Fibroblast of lung (primary cell): ENCODE data around the gene RREB1. TPM values are rescaled to one million over a fixed set of nuclear protein-coding genes. Genes with fewer than 3 reads are reported as not detected.

Source experiments
- DNase-seq, 2 donors: peaks; one replicate each; pipeline versions ENCODE4 v3.0.0 to v3.0.0-alpha.2; 2010; ENCODE audit warnings: low read depth in 2 of 2
- H2AFZ ChIP-seq: 2 replicates; pipeline ENCODE4 v1.5.1; 2012; ENCODE audit warnings: low read length, control low read depth, inconsistent platforms
- H3K27ac ChIP-seq: 2 replicates; pipeline ENCODE4 v1.5.1; 2011; ENCODE audit warnings: low read length, control low read depth; ENCODE audit not compliant: insufficient read depth
- H3K27me3 ChIP-seq: 2 replicates; pipeline ENCODE4 v1.5.1; 2011; ENCODE audit warnings: mild to moderate bottlenecking, low read length; ENCODE audit not compliant: control insufficient read depth, insufficient read depth
- H3K36me3 ChIP-seq: 2 replicates; pipeline ENCODE4 v1.5.1; 2011; ENCODE audit warnings: low read length; ENCODE audit not compliant: control insufficient read depth, insufficient read depth
- H3K4me1 ChIP-seq: 2 replicates; pipeline ENCODE4 v1.5.1; 2011; ENCODE audit warnings: low read length; ENCODE audit not compliant: control insufficient read depth, insufficient read depth; ENCODE audit errors: extremely low read depth
- H3K4me2 ChIP-seq: 2 replicates; pipeline ENCODE4 v1.5.1; 2011; ENCODE audit warnings: low read length, control low read depth; ENCODE audit not compliant: insufficient read depth; ENCODE audit errors: extremely low read depth
- H3K4me3 ChIP-seq, 4 experiments: fragments of 200-600 bp in 1 of 4; sonication (generic) in 1 of 4; replicated peaks in 1 of 4; 2 replicates each; pipeline ENCODE4 v1.5.1; 2011 to 2016; ENCODE audit warnings: low read length in 4 of 4, low read depth in 3 of 4, mild to moderate bottlenecking in 3 of 4, control low read depth in 2 of 4, inconsistent platforms in 1 of 4, mixed read lengths in 1 of 4; ENCODE audit not compliant: insufficient read depth in 1 of 4; ENCODE audit errors: control extremely low read depth in 1 of 4
- H3K79me2 ChIP-seq: 2 replicates; pipeline ENCODE4 v1.5.1; 2012; ENCODE audit warnings: mild to moderate bottlenecking, low read length, inconsistent platforms; ENCODE audit not compliant: control insufficient read depth, insufficient read depth
- H3K9ac ChIP-seq: 2 replicates; pipeline ENCODE4 v1.5.1; 2011; ENCODE audit warnings: mild to moderate bottlenecking, low read length, control low read depth; ENCODE audit not compliant: insufficient read depth
- H3K9me3 ChIP-seq: 2 replicates; pipeline ENCODE4 v1.5.1; 2012; ENCODE audit warnings: low read depth, low read length; ENCODE audit not compliant: control insufficient read depth, insufficient read depth
- H4K20me1 ChIP-seq: 2 replicates; pipeline ENCODE4 v1.5.1; 2011; ENCODE audit warnings: low read length; ENCODE audit not compliant: control insufficient read depth, insufficient read depth; ENCODE audit errors: extremely low read depth
- CTCF ChIP-seq, 2 donors: IDR thresholded peaks in 1 of 2; conservative IDR thresholded peaks in 1 of 2; 1 replicate in 1 of 2; 2 replicates in 1 of 2; pipeline ENCODE4 v1.5.1; 2011 to 2012; ENCODE audit warnings: low read length in 2 of 2, control low read depth in 1 of 2, inconsistent platforms in 1 of 2, low read depth in 1 of 2, mild to moderate bottlenecking in 1 of 2
- EZH2 ChIP-seq: IDR thresholded peaks from 2 replicates; pipeline ENCODE4 v1.5.1; 2012; ENCODE audit warnings: low read length, control low read depth, mild to moderate bottlenecking; ENCODE audit errors: missing control alignments
- polyA plus RNA-seq, 2 donors: library from polyadenylated mRNA; depleted of rRNA in 1 of 2; stranded (reverse) in 1 of 2; unstranded in 1 of 2; fragments of >200 nt; gene quantifications; 2 replicates each; pipeline ENCODE4 v1.2.1, GENCODE V29; 2011 to 2012; ENCODE audit warnings: missing spikeins in 1 of 2
- total RNA-seq: library from RNA; depleted of rRNA; stranded (reverse); fragments of >200 nt; gene quantifications from 2 replicates; pipeline ENCODE4 v1.2.1, GENCODE V29; 2014

Gene RREB1
- total and polyA plus RNA-seq, 2 donors (not counting 1 experiment from before 2014, with no cell fraction given) = 2.4 to 18.8 TPM

GRCh38 chr6:7075341-7076000 is 32.3 kb upstream of the RREB1 start:
- Histone ChIP-seq H3K36me3 (no peaks in the 10 kb centered on the region), H3K9me3 (no peaks in the 10 kb centered on the region), H3K9ac (no peak overlapping the region), H2AFZ (no peak overlapping the region), H3K27ac (no peak overlapping the region), H3K4me1 (no peaks in the 10 kb centered on the region), H3K4me3 (no peak overlapping the region), H3K4me2 (no peak overlapping the region), H4K20me1 (no peaks in the 10 kb centered on the region), H3K27me3 (no peaks in the 10 kb centered on the region), H3K79me2 (no peaks in the 10 kb centered on the region)
- TF ChIP-seq EZH2 = no peak
- no peak for TF ChIP-seq CTCF (conservative IDR thresholded peaks at IDR 0.05 in 1 of 2, IDR thresholded peaks at IDR 0.05 in 1 of 2; ENCODE audit: low read depth in 1 of 2, low read length in 2 of 2)
- DNase-seq = no peak

DNA sequence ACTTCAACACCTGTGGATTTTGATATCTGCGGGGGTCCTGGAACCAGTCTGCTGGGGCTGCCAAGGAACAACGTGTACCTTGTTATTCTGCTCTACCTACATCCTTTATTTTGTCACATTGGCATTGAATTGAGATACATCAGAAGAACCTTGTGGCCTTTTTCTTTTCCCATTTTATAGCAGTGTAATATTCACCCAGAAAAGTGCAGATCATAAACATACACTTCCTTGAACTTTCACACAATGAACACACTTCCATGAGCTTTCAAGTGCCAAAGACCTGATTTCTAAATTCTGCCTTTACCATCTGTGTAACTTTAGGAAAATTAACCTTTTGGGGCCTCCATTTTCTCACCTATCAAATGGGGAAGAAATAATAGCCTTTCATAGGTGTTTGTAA is 29.9 kb upstream of the RREB1 start:
- DNase-seq = no peak
- H3K4me2 ChIP-seq = no peak overlapping the region
- no peaks in the 10 kb centered on the region for H3K9me3 ChIP-seq
- no peak overlapping the region for H2AFZ ChIP-seq
- H3K4me1 ChIP-seq = no peaks in the 10 kb centered on the region
- no peaks in the 10 kb centered on the region for H3K27me3 ChIP-seq
- H3K79me2 ChIP-seq = no peaks in the 10 kb centered on the region
- no peak overlapping the region for H3K27ac ChIP-seq
- no peak overlapping the region for H3K9ac ChIP-seq
- H4K20me1 ChIP-seq = no peaks in the 10 kb centered on the region
- no peaks in the 10 kb centered on the region for H3K36me3 ChIP-seq
- TF ChIP-seq EZH2 = no peak
- no peak for TF ChIP-seq CTCF (conservative IDR thresholded peaks at IDR 0.05 in 1 of 2, IDR thresholded peaks at IDR 0.05 in 1 of 2; ENCODE audit: low read depth in 1 of 2, low read length in 2 of 2)
- H3K4me3 ChIP-seq = no peak overlapping the region

- Histone ChIP-seq H3K79me2 (no peaks in the 10 kb centered on the region), H3K4me2 (no peak overlapping the region), H3K9ac (no peak overlapping the region), H4K20me1 (no peaks in the 10 kb centered on the region), H3K27ac (no peak overlapping the region), H3K4me1 (no peaks in the 10 kb centered on the region), H2AFZ (no peak overlapping the region), H3K4me3 (no peak overlapping the region), H3K9me3 (no peaks in the 10 kb centered on the region), H3K36me3 (no peaks in the 10 kb centered on the region), H3K27me3 (no peaks in the 10 kb centered on the region)
- DNase-seq = no peak
- no peak for TF ChIP-seq CTCF (conservative IDR thresholded peaks at IDR 0.05 in 1 of 2, IDR thresholded peaks at IDR 0.05 in 1 of 2; ENCODE audit: low read depth in 1 of 2, low read length in 2 of 2)
- TF ChIP-seq EZH2 = no peak
These were observed 28.9 kb upstream of the RREB1 start for GRCh38 chr6:7078856-7079255.
